22Rv1 (cell line): Measurements from ENCODE around the gene ALAS1.

ENCODE experiments used
- CTCF ChIP-seq: fragments of 450-650 bp; IDR thresholded peaks from 2 replicates; pipeline ENCODE4 v1.5.1; 2017; ENCODE audit warnings: mild to moderate bottlenecking
- ZFX ChIP-seq: fragments of 450-650 bp; IDR thresholded peaks from 2 replicates; pipeline ENCODE4 v1.6.1; 2017; ENCODE audit warnings: antibody characterized with exemption, borderline replicate concordance

DNA sequence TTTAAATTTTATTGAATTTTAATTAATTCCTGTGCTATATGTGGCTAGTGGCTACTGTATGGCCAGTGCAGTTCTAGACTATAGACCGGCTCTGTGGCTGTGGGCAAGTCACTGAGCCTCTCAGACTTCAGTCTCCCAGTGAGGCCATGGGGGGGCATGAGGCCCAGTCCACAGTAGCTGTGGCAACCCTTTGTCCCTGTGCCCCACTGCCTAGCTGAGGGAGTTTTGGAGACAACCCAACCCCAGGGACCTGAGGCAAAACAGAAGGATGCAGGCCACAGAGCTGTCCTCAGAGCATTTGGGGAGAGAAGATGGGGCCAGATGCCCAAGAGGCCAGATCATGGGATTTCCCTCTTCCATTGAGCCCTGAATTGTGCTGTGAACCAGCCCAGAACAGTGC lies 24.9 kb upstream of the ALAS1 start:
- no peak for TF ChIP-seq CTCF
- TF ChIP-seq ZFX = no peak
